Astrocyte (in vitro differentiated cells and primary cell): ENCODE results near the gene OR2W1.

Experiments used
- EZH2 ChIP-seq: IDR thresholded peaks from 2 replicates; pipeline ENCODE4 v1.6.1; 2012; ENCODE audit warnings: mild to moderate bottlenecking, low read length, inconsistent platforms; ENCODE audit not compliant: insufficient read depth
- TF ChIP-seq, protein P1 (sequence below): IDR thresholded peaks from 2 replicates; pipeline ENCODE4 v1.5.1; 2011; ENCODE audit warnings: low read depth, mild to moderate bottlenecking, inconsistent platforms, low read length, moderate library complexity; ENCODE audit not compliant: insufficient read depth

DNA sequence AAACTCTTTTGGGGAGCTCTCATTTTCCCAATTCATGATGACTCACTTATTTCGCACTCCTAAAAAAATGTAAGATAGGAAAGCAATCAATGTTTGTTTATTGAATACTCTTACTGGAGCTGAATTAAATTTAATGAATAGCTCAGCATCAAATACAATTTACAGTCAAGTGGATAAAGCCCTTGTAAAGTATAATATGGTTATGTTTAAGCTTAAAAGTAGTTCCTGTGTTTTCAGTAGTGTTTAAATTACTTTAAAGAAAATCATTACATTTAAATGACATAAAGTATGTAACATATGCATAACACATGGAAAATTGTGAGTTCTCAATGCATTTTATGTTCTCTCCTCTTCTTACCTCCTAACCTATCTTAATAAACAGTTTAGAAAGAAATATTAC, 42.2 kb upstream of the OR2W1 start, which contains the start of gene OR2B3:
- TF ChIP-seq, protein P1, sequence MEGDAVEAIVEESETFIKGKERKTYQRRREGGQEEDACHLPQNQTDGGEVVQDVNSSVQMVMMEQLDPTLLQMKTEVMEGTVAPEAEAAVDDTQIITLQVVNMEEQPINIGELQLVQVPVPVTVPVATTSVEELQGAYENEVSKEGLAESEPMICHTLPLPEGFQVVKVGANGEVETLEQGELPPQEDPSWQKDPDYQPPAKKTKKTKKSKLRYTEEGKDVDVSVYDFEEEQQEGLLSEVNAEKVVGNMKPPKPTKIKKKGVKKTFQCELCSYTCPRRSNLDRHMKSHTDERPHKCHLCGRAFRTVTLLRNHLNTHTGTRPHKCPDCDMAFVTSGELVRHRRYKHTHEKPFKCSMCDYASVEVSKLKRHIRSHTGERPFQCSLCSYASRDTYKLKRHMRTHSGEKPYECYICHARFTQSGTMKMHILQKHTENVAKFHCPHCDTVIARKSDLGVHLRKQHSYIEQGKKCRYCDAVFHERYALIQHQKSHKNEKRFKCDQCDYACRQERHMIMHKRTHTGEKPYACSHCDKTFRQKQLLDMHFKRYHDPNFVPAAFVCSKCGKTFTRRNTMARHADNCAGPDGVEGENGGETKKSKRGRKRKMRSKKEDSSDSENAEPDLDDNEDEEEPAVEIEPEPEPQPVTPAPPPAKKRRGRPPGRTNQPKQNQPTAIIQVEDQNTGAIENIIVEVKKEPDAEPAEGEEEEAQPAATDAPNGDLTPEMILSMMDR: no peak
- no peak for TF ChIP-seq EZH2
